Memory B cell (primary cell): Measurements from ENCODE around the gene IBA57.

Source experiments
- ATAC-seq: fragments of 150-1000 bp; cut with Tn5 transposase; 2 replicates; pipeline ENCODE4 v1.10.0; 2021; ENCODE audit warnings: low read depth, mild to moderate bottlenecking, moderate library complexity
- DNase-seq, 2 donors: peaks; one replicate each; pipeline ENCODE4 v3.0.0; 2022; ENCODE audit warnings: low spot score in 2 of 2
- H3K27ac Mint-ChIP-seq: one replicate; pipeline ENCODE4 v1.8.0; 2022; ENCODE audit warnings: mild to moderate bottlenecking, moderate library complexity, mixed read lengths
- H3K27me3 Mint-ChIP-seq: one replicate; pipeline ENCODE4 v1.8.0; 2022; ENCODE audit warnings: mixed read lengths
- H3K36me3 Mint-ChIP-seq: one replicate; pipeline ENCODE4 v1.8.0; 2022; ENCODE audit warnings: mild to moderate bottlenecking, mixed read lengths
- H3K4me1 Mint-ChIP-seq: one replicate; pipeline ENCODE4 v1.8.0; 2022; ENCODE audit warnings: mixed read lengths
- H3K4me3 Mint-ChIP-seq: one replicate; pipeline ENCODE4 v1.8.0; 2022; ENCODE audit warnings: mild to moderate bottlenecking, moderate library complexity, mixed read lengths
- H3K9me3 Mint-ChIP-seq: one replicate; pipeline ENCODE4 v1.8.0; 2022; ENCODE audit warnings: mixed read lengths

Gene IBA57

DNA sequence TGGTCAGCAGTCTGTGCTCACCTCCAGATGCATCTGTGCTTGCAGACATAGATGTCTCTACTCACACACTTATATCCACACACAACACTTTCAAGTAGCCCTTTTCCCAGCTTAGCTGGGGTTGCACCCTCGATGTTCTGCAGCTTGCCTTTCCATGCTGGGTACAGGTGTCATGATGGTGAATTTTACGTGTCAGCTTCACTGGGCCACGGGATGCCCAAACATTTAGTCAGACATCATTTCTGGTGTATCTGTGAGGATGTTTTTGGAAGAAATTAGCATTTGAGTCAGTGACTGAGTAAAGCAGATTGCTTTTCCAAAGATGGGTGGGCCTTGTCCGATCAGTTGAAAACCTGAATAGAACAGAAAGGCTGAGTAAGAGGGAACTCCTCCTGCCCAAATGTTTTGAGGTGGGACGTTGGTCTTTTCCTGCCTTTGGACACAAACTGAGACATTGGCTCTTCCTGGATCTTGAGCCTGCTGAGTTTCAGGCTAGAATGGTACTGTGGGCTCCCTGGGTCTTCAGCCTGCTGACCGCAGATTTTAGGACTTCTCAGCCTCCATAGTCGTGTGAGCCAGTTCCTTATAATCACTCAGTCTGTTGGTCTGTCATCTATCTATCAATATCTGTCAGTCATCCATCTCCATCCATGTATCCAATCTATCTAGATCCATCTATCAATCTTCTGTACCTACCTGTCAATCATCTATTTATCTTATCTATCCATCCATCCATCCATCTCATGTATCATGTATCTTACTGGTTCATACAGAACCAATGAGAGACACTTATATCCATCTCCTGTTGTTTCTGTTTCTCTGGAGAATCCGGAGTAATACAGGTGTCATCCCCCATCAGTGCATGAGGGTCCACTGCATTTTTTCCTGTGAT is 29.6 kb downstream of the IBA57 start:
- Mint-ChIP-seq H3K27ac (no peak overlapping the region), H3K27me3 (no peaks in the 10 kb centered on the region), H3K4me3 (no peak overlapping the region), H3K4me1 (peaks cover 3% of the 10 kb centered on the region), H3K9me3 (peaks cover 9% of the 10 kb centered on the region), H3K36me3 (peaks cover 24% of the 10 kb centered on the region)
- ATAC-seq, result no peak
- DNase-seq, result no peak

DNA sequence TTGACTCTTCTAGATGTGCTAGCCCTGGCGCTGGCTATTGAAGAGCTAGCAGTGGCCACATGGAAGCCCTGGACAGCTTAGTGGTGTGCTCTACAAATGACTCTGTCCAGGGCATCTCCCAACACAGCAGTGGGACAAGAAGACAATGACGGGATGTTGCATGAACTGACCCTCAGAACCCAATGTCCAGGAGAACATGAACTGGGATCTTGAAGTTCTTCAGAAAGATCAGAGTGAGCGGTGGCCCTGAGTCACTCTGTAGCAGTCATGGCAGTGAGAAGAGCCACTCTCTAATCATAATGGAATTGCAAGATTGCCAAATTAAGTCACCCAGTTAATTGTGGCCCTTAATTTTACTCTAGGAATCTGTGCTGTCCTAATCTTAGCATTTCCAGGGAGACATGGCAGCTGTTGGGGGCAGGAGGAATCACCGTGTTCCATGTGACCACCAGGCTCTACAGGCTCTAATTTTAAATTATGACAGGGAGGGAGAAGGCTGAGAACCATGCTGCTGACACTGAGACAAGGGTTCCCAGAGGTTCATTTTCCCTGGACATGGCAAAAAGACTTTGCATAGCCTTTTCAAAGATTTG is 32.0 kb downstream of the IBA57 start:
- Mint-ChIP-seq H3K4me3 (no peak overlapping the region), H3K9me3 (peaks cover 9% of the 10 kb centered on the region), H3K27ac (no peak overlapping the region), H3K27me3 (no peaks in the 10 kb centered on the region), H3K4me1 (no peaks in the 10 kb centered on the region), H3K36me3 (peaks cover 32% of the 10 kb centered on the region)
- no peak for DNase-seq
- ATAC-seq, result no peak

DNA sequence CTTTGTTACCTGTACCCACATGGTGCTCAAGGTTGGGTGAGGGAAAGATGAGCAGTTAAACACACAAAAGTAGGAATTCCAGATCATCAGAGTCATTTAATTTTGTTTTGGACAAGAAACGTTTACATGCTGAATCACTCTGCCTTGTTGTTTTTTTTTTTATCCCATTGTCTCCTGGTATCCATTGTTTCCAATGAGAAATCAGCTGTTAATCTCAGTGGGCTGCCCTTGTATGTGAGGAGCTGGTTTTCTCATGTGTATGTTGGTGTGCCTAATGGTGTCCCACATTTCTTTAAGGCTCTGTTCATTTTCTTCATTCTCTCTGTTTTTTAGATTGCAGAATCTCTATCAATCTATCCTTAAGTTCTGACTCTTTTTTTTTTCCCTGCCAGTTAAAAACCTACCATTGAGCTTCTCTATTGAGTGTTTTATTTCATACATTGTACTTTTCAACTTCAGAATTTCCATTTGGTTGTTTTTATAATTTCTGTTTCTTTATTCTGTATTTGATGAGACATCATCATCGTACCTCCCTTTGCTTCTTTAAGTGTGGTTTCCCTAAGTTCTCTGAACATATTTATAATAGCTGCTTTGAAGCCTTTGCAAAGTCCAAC is 33.5 kb downstream of the IBA57 start:
- Mint-ChIP-seq H3K27me3 (no peaks in the 10 kb centered on the region), H3K4me1 (no peaks in the 10 kb centered on the region), H3K27ac (no peak overlapping the region), H3K9me3 (peaks cover 9% of the 10 kb centered on the region), H3K36me3 (peaks cover 32% of the 10 kb centered on the region), H3K4me3 (no peak overlapping the region)
- ATAC-seq (no peak), DNase-seq (no peak)

DNA sequence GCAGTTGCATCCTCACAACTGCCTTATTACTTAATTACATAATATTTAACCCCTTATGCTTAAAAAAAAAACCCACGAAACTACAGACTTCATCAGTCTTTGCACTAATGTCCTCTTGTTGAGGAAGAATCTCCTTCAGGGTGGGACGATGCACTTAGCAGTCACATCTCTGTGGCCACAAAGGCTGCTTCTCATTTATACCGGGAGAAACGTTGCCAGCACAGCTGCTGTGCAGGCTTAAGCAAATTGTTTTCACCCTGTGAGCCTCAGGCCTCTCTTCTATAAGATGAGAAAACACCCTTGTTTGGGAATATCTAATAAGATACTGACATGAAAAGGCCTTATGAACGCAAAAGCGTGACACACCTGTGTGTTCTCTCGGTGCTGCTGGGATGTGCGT is 39.4 kb downstream of the IBA57 start:
- no peak for ATAC-seq
- no peaks in the 10 kb centered on the region for H3K9me3 Mint-ChIP-seq
- H3K27ac Mint-ChIP-seq, result no peak overlapping the region
- no peaks in the 10 kb centered on the region for H3K4me1 Mint-ChIP-seq
- H3K36me3 Mint-ChIP-seq, result peaks cover 9% of the 10 kb centered on the region
- no peak overlapping the region for H3K4me3 Mint-ChIP-seq
- peaks cover 3% of the 10 kb centered on the region for H3K27me3 Mint-ChIP-seq
- DNase-seq, result no peak

DNA sequence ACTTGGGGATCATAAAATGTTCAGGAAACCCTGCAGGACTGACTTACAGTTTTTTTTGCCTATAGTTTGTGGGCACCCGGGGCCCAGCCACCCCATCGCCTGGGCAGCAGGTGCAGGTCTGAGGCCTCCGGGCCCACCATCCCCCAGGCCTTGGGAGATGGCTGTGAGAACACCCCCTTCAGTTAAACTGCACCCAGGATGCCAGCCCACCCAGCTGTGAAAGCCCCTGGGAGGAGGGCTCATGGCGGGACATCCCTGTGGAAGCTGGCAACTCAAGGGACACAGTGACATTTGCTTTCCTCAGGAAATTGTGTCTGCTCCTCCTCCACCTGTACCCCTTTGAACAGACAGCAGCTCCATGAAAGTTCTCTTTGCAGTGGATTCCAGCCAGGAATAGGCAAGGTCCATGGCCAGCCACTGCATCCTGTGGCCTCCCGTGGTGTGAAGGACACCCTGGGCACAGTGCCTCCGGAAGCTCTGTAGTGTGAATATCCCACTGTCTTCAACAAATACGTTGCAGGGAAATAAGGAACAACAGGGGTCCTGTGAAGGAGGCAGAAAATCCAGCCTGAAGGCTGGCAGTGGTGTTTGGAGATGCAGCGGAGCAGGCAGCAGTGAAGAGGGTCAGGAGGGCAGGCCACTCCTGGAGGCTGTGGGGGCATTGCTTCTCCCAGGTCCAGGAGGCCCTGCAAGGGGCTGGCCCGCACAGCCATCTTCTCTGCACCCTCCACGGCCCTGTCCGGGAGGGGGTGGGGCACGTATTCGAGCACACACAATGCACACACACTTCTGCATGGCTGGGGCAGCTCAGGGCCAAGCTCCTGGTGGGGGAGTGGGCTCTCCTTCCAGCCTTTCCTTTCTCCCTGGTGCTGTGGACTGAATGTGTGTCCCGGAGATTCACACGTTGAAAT is 40.2 kb downstream of the IBA57 start:
- Mint-ChIP-seq H3K4me3 (no peak overlapping the region), H3K4me1 (no peaks in the 10 kb centered on the region), H3K36me3 (peaks cover 5% of the 10 kb centered on the region), H3K9me3 (no peaks in the 10 kb centered on the region), H3K27me3 (peaks cover 3% of the 10 kb centered on the region), H3K27ac (no peak overlapping the region)
- ATAC-seq, result no peak
- DNase-seq, result no peak

DNA sequence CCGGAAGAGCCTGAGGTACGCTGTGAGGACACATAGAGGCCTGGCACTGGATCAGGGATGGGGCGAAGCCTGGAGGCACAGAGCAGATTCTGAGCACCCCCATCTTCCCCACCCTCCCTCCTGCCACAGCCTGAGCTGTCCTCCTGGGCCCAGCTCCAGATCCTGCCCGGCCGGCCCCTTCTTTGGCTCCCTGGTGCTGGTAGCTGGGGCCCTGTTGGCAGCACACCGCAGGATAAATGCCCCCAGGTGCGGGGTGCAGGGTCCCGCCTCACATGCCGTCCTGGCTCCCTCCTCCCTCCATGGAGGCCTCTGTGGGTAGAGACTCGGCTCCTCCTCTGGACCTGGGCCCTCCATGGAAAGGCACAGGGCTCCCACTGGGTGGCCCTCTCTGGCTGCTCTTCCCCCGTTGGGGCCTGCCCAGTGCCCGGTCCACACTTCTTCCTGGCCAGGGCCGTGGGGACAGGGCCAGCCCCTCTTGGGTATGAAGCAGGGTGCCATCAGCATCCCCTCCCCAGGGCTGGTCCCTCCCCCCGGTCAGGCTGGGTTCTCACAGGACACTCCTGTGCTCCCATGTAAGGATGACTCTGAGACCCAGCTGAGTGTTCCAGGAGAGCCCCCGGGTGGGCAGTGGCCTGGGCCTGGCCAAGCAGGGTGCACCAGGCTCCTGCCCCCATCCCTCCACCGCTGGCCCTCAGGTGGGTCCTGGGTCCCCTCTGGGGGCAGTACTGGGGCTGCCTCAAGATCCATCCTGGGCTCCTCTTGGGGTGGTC is 41.2 kb downstream of the IBA57 start:
- Mint-ChIP-seq H3K4me1 (no peaks in the 10 kb centered on the region), H3K4me3 (no peak overlapping the region), H3K27me3 (peaks cover 3% of the 10 kb centered on the region), H3K27ac (no peak overlapping the region), H3K9me3 (no peaks in the 10 kb centered on the region), H3K36me3 (no peaks in the 10 kb centered on the region)
- DNase-seq (no peak), ATAC-seq (no peak)

DNA sequence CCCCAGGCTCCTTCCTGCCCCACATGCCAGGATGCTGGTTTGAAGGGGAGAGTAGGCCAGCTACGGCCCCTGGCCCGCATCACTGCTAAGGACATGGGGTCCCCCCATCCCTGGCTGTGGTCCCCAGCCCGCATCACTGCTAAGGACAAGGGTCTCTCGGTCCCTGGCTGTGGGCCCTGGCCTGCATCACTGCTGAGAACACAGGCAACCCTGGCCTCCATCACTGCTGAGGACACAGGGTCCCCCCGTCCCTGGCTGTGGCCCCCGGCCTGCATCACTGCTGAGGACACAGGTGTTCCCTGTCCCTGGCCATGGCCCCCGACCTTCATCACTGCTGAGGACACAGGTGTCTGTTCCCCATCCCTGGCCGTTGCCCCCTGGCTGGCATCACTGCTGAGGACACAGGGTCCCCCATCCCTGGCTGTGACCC is 41.8 kb downstream of the IBA57 start:
- no peaks in the 10 kb centered on the region for H3K36me3 Mint-ChIP-seq
- DNase-seq (no peak), ATAC-seq (no peak)

DNA sequence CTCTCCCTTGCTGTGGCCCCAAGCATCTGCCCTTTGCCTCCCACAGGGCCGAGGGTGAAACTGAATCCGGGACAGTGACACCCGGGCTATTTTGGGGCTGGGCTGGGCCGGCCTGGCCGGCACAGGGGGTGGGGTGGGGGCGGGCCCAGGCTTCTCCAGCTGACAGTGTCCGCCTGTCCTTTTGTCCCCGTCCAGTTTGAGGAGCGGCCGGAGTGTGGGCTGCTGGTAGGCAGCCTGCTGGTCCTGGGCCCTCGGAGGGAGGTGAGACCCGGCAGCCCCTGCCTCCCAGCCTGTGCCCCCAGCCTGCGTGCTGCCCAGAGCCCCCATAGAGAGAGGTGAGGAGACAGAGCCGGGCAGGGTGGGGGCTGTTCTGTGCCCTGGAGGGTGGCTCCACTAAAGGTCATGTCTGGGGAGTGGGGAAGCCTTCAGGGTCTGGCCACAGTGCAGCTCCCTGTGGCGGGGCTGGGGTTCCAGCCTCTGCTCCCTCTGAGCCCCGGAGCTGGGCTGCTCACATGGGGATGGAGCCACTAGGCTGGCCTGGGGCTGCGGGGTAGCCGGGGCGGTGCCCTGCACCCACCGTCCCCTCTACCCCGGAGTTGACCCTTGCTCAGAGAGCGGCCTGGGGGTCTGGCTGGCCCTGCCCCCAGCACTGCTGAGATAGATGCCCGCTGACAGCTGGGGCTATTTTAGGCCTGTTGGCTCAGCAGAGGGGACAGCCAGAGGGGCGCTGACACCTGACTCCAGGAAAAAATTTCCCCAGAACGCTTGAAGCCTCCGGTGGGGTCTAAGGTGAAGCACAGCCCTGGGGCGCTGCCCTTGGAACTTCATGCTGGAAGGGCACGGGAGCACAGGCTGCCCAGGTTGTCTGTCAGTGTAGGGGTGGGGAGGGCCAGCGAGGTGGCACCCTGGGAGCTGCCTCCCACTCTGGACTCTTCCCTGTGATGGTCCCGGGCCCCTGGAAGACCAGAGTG is 42.5 kb downstream of the IBA57 start, which contains the start of gene OBSCN:
TSS of gene OBSCN (plus strand) at position 194 of the 971 bp plus-strand sequence. CDS start 3,740 bp downstream, outside the sequence.
- H3K27ac Mint-ChIP-seq, result no peak within 1 kb of the TSS
- no peak within 1 kb of the TSS for H3K4me3 Mint-ChIP-seq
- ATAC-seq, result no peak
- H3K36me3 Mint-ChIP-seq, result no peaks in the 10 kb centered on the region
- DNase-seq, result no peak
- no peaks in the 10 kb centered on the region for H3K9me3 Mint-ChIP-seq
- H3K27me3 Mint-ChIP-seq, result peaks cover 3% of the 10 kb centered on the region
- H3K4me1 Mint-ChIP-seq, result peaks cover 1% of the 10 kb centered on the region

More for the DNA sequence above, 41.8 kb downstream of the IBA57 start:
- Mint-ChIP-seq H3K4me3 (no peak overlapping the region), H3K27me3 (peaks cover 3% of the 10 kb centered on the region), H3K9me3 (no peaks in the 10 kb centered on the region), H3K27ac (no peak overlapping the region), H3K4me1 (no peaks in the 10 kb centered on the region)

DNA sequence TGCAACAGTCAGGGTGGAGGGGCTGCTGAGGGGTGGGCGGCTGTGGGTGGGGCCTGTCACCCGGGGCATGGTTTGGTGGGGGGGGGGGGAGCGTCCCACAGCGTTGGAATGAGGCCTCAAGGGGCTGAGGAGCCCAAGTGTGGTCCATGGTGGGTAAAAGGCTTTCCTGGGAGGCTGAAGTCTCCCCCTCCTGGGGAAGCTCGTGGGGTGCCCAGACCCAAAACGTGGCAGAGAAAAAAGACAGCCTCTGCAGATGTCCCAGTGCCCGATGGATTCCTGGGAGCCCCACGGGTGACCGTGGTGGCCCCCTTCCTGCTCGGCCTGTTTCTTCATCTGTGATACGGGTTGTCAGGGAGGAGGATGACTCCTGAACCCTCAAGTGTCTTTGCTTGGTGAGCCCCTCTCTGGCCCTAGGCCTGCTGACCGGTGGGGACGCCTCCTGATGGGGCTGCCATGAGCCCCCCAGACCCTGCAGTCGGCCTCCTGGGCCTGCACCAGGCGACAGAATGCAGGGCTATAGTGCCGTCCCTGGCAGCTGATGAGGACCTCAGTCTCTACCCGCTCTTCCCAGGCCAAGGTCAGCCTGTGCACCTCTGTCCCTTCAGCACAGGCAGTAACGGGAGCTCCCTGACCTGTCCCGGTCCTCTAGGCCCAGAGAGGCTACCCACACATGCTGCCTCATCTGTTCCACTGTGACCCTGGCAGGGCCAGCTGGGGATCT is 43.4 kb downstream of the IBA57 start:
- H3K4me3 Mint-ChIP-seq, result no peak overlapping the region
- peaks cover 7% of the 10 kb centered on the region for H3K4me1 Mint-ChIP-seq
- H3K9me3 Mint-ChIP-seq, result no peaks in the 10 kb centered on the region

DNA sequence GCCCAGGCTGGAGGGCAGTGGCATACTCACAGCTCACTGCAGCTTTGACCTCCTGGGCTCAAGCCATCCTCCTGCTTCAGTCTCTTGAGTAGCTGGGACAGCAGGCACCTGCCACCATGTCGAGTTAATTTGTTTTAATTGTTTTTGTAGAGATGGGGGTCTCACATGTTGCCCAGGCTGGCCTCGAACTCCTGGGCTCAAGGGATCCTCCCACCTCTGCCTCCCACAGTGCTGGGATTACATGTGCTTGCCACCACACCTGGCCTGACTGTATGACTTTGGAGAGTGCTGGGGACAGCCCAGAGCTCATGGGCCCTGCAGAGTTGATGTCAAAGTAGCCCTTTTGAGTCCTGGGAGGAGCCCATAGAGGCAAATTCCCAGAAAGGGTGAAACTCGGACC is 44.1 kb downstream of the IBA57 start:
- H3K36me3 Mint-ChIP-seq, result no peaks in the 10 kb centered on the region
- H3K9me3 Mint-ChIP-seq, result no peaks in the 10 kb centered on the region
- ATAC-seq (no peak), DNase-seq (no peak)
- H3K4me3 Mint-ChIP-seq, result no peak overlapping the region
- H3K4me1 Mint-ChIP-seq, result peaks cover 7% of the 10 kb centered on the region
- peaks cover 3% of the 10 kb centered on the region for H3K27me3 Mint-ChIP-seq
- no peak overlapping the region for H3K27ac Mint-ChIP-seq

More for the DNA sequence above, 43.4 kb downstream of the IBA57 start:
- peaks cover 3% of the 10 kb centered on the region for H3K27me3 Mint-ChIP-seq
- no peak overlapping the region for H3K27ac Mint-ChIP-seq
- DNase-seq (no peak), ATAC-seq (no peak)
- H3K36me3 Mint-ChIP-seq, result no peaks in the 10 kb centered on the region

DNA sequence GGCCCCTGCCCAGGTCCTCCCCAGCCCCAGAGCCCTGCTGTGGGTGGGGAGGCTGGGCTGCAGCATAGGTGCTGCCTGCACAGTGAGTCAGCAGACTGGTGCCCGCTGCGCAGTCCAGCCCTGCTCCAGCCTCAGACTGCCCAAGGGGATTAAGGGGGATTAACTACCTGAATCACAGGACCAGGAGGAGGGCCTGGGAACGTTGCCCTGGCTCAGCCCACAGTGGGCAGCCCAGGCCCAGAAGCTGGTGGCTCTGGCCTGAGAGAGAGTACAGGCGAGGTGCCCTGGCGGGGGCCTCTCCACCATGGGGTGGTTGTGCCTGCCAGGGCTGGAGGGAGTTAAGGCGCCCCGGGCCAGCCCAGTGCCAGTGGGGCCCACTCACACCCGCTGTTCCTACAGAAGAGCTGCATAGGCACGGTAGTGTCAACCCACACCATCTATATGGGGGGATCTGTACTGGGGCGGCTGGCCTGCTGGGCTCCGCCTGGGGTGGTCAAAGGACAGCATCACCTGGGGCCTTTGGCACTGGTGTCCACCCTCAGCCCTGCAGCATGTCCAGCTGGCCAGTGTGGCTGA is 44.6 kb downstream of the IBA57 start:
- Mint-ChIP-seq H3K4me3 (no peak overlapping the region), H3K4me1 (peaks cover 7% of the 10 kb centered on the region), H3K36me3 (no peaks in the 10 kb centered on the region), H3K27me3 (peaks cover 3% of the 10 kb centered on the region), H3K27ac (no peak overlapping the region), H3K9me3 (no peaks in the 10 kb centered on the region)
- ATAC-seq (no peak), DNase-seq (no peak)
